GM19025 (cell line): ENCODE measurements around the gene LYSMD3.

ENCODE experiments used
- ATAC-seq: cut with Tn5 transposase; IDR thresholded peaks from one replicate; pipeline ENCODE4 v1.9.1; 2021; ENCODE audit warnings: mild to moderate bottlenecking, low read depth, moderate library complexity; ENCODE audit not compliant: unreplicated experiment

LYSMD3 gene

DNA sequence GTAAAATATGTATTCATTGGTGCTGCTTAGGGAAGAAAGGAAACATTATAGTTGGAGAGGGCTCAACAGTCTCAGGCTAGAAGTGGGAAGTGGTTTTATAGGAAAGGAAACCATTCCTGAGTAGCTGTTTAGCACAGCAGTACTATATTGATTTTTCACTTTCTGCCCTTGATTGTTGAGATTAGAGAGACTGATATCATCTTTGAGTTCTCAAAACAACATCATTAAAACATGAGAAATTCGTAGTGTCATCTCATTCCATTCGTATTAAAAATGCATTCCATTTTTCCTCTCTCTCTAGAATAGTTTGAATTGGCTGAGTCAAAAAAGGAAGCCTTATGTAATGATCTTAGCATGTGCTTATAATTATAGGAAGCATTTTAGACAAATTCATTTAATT lies 40.6 kb downstream of the LYSMD3 start:
- no peak for ATAC-seq

DNA sequence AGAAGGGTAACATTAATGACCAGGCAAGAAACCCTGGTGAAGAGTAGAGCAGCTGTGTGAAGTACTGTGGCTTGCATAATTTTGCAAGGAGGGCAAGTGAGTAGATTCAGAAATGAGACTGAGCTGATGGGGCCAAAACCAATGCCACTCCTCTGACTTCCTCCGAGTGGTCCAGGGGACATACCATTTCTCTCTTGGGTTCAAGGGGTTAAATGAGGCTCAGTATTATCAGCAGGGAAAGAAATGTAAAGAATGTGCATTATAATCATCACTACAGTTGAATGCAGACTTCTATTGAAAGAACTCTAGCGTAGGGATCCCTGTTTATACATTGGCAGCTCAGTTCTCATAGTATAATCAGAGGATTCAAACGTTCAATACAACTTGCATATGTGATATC lies 44.8 kb downstream of the LYSMD3 start:
- ATAC-seq: no peak

DNA sequence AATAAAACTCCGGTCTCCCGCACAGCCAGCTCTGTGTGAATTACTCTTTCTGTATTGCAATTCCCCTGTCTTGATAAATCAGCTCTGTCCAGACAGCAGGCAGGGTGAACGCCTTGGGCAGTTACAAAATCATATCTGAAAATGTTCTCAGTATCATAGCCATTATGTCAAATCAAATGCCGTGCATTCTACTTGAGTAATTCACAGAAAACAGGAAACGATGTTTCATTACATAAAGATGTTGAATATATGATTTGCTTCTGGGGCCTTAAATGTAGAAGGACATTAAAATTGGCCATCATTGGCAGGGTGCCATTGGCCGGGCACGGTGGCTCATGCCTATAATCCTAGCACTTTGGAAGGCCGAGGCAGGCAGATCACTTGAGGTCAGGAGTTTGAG lies 46.2 kb downstream of the LYSMD3 start:
- no peak for ATAC-seq

DNA sequence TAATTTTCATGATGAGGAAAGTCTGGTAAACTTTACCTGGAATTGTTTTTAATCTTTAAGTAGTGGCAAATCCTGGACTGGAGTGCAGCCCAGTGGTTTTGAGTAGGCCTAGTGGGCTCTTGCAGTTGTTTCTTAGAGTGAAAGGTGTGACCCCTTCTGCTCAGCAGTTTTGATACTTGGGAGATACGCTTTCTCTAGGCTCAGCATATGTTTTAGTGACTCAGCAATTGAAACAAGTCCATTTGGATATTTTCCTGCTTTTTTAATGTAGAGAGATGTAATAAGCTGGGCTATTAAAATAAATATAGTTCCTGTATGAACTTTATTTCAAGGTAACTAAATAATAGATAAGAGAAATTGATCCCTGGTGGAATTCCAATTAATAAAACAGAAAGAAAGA lies 48.7 kb downstream of the LYSMD3 start:
- ATAC-seq: no peak

DNA sequence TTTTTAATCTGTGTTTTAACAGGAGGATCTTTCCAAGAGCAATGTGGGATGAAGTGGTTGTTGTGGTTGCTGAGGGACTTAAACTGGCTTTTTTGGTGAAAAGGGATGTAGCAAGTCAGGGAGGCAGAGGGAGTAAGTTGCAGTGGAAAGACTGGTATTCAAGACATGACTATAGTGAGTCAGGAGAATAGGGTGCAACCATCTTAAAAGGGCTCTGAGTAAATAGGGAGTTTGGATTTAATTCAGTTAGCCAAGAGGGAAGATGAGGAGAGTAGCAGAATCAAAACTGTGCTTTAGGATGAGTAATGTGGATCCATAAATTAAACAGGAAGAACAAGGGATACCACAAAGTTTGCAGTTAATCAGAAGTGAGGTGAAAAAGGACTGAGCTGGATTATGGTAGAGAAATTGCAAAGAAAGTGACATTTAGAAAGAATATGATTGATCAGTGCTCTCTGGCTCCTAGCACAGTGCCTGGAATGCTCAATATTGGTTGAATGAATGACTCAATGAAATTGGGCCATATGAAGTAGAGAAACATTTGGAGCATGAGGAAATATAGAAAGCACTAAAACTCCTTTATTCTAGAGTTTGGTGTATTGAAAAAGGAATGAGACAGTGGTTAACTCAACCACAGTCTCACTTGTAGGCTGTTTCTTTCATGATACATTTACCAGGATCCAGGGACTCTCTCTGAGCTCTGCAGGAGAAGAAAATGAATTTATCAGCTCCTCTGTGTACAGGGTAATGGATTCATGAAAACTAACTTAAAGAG lies 49.6 kb downstream of the LYSMD3 start:
- ATAC-seq: no peak

DNA sequence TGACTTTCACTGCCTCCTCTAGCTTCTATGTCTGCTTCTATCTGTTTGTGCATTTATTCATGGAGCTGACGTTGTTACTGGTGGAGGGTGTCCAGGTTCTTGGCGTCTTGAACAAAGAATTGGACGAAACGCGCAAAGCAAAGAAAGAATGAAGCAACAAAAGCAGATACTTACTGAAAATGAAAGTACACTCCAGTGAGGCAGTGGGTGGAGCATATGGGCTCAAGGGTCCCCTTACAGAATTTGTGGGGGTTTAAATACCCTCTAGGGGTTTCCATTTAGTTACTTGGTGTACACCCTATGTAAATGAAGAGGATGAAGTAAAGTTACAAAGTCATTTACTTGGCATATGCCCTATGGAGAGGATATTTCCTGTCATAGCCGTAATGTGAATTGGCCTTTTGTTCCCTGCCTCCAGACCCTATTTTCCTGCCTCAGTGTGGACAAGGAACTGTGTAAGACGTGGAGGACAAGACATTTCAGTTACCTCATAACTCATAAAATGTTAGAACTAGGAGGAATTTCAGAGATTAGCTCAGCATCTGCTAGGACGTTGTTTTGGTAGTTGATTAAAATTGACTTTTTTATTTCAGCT lies 51.7 kb downstream of the LYSMD3 start:
- no peak for ATAC-seq

DNA sequence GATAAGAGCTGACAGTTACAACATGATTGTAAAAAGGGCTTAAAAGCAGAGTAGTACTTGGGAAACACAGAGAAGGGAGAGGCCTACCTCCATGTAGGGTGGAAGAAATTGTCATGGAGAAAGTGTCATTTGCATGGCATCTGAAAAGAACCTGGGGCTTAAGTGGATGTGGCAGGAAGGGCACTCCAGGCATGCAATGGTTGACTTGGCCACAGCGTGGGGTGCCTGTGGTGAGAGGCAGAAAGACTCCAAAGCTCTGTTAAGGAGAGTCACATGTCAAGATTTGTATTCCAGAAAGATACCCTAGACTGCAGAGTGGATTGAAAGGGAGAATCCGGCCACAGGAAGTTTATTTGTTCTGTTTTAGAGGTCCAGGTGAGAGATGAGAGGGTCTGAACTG lies 52.3 kb downstream of the LYSMD3 start:
- no peak for ATAC-seq

DNA sequence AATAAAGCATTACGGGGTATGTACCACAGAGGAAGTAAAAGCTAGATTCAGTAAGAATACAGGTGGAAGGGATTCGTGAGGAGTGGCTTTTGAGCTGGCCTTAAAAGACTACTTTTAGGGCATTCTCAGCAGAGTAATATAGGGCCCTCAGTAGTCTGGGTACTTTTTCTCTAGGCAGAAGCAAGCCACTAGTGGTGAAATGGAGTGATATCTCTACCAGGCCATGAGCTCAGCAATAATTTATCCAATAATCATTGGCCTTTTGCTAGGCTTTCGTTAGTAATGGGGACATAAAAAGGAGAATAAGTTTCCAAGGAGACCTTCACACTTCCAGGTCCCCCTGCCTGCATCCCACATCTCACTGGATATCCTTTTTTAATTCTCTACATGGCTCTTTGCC lies 53.0 kb downstream of the LYSMD3 start:
- ATAC-seq: no peak

DNA sequence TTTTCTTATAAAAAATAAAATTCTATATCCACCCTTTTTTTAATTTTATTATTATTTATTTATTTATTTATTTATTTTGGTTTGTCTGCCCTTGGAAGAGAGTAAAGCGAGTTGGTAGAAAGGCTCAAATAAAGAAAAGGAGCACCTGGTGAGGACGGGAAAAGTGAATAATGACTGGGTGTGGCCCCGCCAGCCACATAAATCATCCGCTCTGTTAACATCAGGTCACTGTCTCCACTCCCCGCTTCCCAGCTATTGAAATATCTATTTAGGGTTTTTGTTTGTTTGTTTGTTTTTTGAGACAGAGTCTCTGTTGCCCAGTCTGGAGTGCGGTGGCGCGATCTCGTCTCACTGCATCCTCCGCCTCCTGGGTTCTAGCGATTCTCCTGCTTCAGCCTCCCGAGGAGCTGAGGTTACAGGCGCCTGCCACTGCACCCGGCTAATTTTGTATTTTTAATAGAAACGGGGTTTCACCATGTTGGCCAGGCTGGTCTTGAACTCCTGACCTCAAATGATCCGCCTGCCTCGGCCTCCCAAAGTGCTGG lies 53.9 kb downstream of the LYSMD3 start:
- ATAC-seq: no peak

DNA sequence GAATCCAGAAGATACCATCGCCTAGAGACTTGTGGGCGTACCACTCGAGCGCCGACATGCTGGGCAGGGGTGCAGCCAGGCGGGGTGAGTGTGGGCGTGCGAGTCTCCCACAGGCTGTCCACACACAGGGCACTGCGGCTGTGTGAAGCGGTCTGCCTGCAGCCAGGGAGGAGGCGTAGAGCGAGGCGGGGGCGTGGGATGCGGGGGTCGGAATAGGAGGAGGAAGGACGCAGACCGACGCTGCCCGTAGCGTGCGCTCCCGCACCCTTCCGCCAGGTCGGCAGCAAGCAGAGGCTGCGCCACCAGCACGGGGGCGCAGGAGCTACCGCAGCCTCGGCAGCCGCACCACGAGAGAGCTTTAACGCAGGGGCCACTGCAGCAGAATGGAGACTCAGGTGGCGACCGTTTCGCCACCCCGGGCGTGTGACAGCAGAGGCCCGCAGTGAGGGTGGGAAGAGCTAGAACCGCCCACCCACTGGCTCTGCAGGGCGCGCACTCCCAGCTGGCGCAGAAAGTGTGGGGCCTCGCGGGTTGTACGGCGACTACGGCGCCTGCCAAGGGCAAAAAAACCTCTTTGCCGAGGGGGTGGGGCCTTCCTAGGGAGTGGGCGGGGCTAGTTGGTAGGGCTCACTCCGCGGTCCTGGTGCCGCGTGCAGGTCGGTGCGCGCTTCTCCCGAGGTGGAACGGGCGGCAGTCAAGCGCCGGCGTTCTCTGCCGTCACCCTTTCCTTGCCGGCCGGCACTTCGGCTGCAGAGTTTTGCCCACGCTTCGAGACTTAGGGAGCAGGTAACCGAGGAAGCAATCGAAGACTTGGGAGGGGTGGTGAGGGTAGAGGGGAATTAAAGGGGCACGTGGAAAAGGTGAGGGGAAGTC lies 54.9 kb downstream of the LYSMD3 start, which contains the start of the genes MBLAC2 and POLR3G:
TSS of gene MBLAC2 (minus strand) at position 537 of the 873 bp plus-strand sequence. CDS start at position 58, 479 bp downstream.
TSS of gene POLR3G (plus strand) at position 630 of the 873 bp plus-strand sequence. CDS start 10,704 bp downstream, outside the sequence.
- ATAC-seq: peak; percentile 88

DNA sequence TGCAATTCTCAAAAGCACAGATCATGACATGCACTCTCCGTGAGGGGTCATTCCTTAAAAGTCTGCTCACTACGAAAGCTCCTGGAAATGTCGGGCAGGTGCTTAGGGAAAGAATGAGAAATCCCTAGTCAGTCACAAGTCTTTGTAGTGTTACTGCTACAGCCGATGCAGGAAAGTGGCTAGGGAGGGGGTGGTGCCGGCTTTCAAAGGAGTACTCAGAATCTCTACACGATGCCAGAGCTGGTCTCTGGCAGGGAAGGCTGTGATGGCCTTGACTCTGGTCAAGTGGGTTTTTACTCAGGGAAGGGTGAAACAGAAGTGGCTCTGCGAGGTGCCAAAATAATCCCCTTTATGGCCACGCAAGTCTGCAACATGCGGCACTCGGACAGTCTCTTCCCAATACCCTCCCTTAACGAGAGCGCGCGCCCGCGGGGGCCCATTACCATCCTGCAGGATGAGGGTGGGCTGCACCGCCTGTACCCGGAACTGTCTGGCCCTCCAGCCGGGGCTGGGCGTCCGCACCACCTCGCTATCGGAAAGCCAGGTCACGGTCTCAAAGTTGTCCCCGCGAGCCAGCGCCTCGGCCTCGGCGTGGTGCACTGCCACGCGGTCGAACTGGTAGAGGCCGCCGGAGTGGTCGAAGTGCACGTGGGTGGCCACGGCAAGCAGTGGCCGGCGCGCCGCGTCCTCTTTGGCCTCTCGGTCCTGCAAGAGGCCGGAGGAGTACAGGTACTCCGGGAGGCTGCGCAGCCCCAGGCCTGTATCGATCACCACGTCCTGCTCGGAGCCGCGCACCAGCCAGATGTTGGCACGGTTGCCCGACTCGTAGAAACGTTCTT lies 55.8 kb downstream of the LYSMD3 start:
- peak; percentile 5 for ATAC-seq

DNA sequence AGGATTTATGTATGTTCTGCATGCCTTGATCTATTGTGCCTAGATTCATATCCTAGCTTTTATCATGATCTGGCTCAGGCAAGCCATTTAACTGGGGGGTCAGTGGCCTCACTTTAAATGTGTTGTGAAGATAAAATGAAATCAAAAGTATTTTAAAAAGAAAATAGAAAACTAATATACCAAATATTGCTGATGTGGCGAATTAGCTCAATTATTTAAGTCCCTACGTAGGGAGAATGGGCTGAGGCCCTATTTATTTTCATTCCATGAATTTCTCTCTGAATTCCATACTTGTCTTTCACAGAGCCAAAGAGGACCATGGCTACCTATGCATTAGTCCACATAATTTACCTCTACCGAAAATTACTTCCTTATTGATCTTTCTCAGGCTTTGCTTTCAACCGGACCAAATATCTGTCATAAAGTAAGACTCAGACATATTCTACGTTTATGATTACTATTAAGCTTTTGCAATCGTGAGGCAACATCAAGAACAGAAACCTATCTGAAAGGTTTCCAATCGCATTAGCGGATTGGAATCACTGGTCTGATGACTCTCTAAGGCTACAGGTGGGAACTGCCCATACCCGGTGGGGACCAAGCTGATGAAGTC lies 56.5 kb downstream of the LYSMD3 start:
- ATAC-seq: no peak
